Thymus (tissue), 11 donors: Measurements from ENCODE around the gene TGIF2. TPM values are rescaled to one million over a fixed set of nuclear protein-coding genes. Genes with fewer than 3 reads are reported as not detected.

Experiments
- DNase-seq, 9 donors: peaks; one replicate each; pipeline ENCODE4 v3.0.0-alpha.2; 2013; ENCODE audit warnings: low spot score in 9 of 9, low read depth in 6 of 9, missing footprints in 1 of 9
- H3K27ac ChIP-seq, 2 donors: one replicate each; pipeline ENCODE4 v1.5.1; 2013; ENCODE audit warnings: control low read depth in 1 of 2, low read depth in 1 of 2, low read length in 1 of 2, mild to moderate bottlenecking in 1 of 2, moderate library complexity in 1 of 2
- H3K27me3 ChIP-seq, 2 donors: one replicate each; pipeline ENCODE4 v1.5.1; 2013; ENCODE audit warnings: low read length in 1 of 2; ENCODE audit not compliant: control insufficient read depth in 2 of 2, insufficient read depth in 1 of 2
- H3K36me3 ChIP-seq, 2 donors: one replicate each; pipeline ENCODE4 v1.5.1; 2013; ENCODE audit warnings: low read length in 1 of 2, mild to moderate bottlenecking in 1 of 2, moderate library complexity in 1 of 2; ENCODE audit not compliant: control insufficient read depth in 2 of 2, insufficient read depth in 2 of 2
- H3K4me1 ChIP-seq, 2 donors: one replicate each; pipeline ENCODE4 v1.5.1; 2013; ENCODE audit warnings: low read length in 2 of 2; ENCODE audit not compliant: control insufficient read depth in 2 of 2, insufficient read depth in 2 of 2
- H3K4me3 ChIP-seq, 2 donors: one replicate each; pipeline ENCODE4 v1.5.1; 2013; ENCODE audit warnings: low read length in 2 of 2, control low read depth in 1 of 2, mild to moderate bottlenecking in 1 of 2
- H3K9me3 ChIP-seq, 2 donors: one replicate each; pipeline ENCODE4 v1.5.1; 2013; ENCODE audit warnings: low read length in 1 of 2, mild to moderate bottlenecking in 1 of 2; ENCODE audit not compliant: control insufficient read depth in 2 of 2, insufficient read depth in 1 of 2
- WGBS: extraction: QIAGEN DNeasy Blood & Tissue Kit; methylation state at CpG from one replicate; pipeline ENCODE4 v1.1.7; 2013; 5-methylcytosine and 5-hydroxymethylcytosine counted together
- polyA plus RNA-seq: library from polyadenylated mRNA; stranded (reverse); fragments of 200-250 nt; gene quantifications from one replicate; pipeline ENCODE4 v1.2.3, GENCODE V29; 2013
- total RNA-seq: library from RNA; stranded (reverse); fragments of 120-200 nt; gene quantifications from one replicate; pipeline ENCODE4 v1.2.4, GENCODE V29; 2013
- donor health status: healthy.

TGIF2 gene
- total and polyA plus RNA-seq, 2 donors = 14.2 to 17.9 TPM

GRCh38 chr20:36585410-36586125 lies 12.2 kb downstream of the TGIF2 start:
- WGBS = 89% methylated on average over 8 of the region's 8 CpGs
- Histone ChIP-seq H3K9me3 (no peaks in the 10 kb centered on the region), H3K36me3 (peaks cover 57 to 61% of the 10 kb centered on the region in 2 donors), H3K4me1 (peaks cover 0 to 1% of the 10 kb centered on the region in 2 donors), H3K27ac (no peak overlapping the region), H3K4me3 (no peak overlapping the region), H3K27me3 (no peaks in the 10 kb centered on the region)
- DNase-seq = no peak

- H3K27ac ChIP-seq = no peak overlapping the region
- peaks cover 11 to 21% of the 10 kb centered on the region in 2 donors for H3K4me1 ChIP-seq
- H3K9me3 ChIP-seq = no peaks in the 10 kb centered on the region
- H3K4me3 ChIP-seq = no peak overlapping the region
- no peak for DNase-seq
- H3K27me3 ChIP-seq = no peaks in the 10 kb centered on the region
- peaks cover 54 to 63% of the 10 kb centered on the region in 2 donors for H3K36me3 ChIP-seq
- 93% methylated on average over 3 of the region's 3 CpGs for WGBS
These were observed 14.1 kb downstream of the TGIF2 start for GRCh38 chr20:36587388-36588070.

DNA sequence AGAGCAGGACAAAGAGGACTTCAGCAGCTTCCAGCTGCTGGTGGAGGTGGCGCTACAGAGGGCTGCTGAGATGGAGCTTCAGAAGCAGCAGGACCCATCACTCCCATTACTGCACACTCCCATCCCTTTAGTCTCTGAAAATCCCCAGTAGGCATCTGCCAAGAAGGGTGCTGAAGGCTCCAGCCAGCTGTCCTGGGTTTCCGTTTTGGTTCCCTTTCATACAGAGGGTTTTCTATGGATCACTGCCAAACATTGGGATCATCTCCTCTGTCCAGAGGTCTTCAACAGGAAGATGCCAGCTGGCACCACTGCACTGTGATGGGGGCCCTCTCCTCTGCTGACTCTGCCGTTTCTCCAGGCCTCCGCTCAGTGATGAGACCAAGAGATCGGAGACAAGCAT lies 17.9 kb downstream of the TGIF2 start:
- no peaks in the 10 kb centered on the region for H3K27me3 ChIP-seq
- no peak for DNase-seq
- H3K27ac ChIP-seq = peak overlapping the region in 1 of 2 donors; percentile 52
- H3K36me3 ChIP-seq = peaks cover 31 to 53% of the 10 kb centered on the region in 2 donors
- no peaks in the 10 kb centered on the region for H3K9me3 ChIP-seq
- WGBS = 94% methylated on average over 5 of the region's 5 CpGs
- H3K4me1 ChIP-seq = peaks cover 11 to 47% of the 10 kb centered on the region in 2 donors
- H3K4me3 ChIP-seq = no peak overlapping the region

GRCh38 chr20:36591854-36592641 lies 18.7 kb downstream of the TGIF2 start:
- peak in 4 of 9 donors; percentile 30 to 77 (median 42) for DNase-seq
- no peaks in the 10 kb centered on the region for H3K27me3 ChIP-seq
- no peaks in the 10 kb centered on the region for H3K9me3 ChIP-seq
- 54% methylated on average over 9 of the region's 9 CpGs for WGBS
- peaks cover 11 to 47% of the 10 kb centered on the region in 2 donors for H3K4me1 ChIP-seq
- H3K27ac ChIP-seq = peak overlapping the region; percentile 52 to 58
- peaks cover 26 to 47% of the 10 kb centered on the region in 2 donors for H3K36me3 ChIP-seq
- no peak overlapping the region for H3K4me3 ChIP-seq

DNA sequence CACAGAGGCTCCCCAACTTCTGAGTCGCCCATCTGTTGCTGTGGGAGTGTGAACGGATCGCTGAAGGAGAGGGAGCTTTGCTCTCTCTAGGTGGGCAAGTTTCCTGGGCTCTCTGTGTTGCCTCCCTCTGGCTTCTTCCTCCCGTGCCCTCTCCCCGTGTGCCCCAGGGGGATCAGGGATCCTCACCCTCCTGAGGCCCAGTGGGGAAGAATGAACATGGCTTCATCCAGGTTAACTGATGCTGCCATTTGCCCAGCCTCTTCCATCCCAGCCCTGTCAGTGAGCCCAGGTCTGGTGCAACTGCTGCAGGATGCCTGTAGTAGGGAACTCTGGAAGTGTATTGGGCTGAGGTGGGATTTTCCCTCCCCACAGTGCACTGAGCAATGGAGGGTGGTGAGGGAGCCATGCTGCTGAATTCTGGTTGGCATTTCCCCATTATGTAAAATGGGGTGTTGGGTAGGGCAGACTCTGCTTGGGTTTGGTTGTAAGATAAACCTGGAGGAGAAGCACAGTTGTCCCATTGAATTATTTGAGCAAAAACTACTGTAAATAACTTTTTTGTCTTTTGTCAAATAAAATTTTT lies 20.0 kb downstream of the TGIF2 start:
- no peak overlapping the region for H3K4me3 ChIP-seq
- H3K9me3 ChIP-seq = no peaks in the 10 kb centered on the region
- no peaks in the 10 kb centered on the region for H3K27me3 ChIP-seq
- peaks cover 25 to 38% of the 10 kb centered on the region in 2 donors for H3K36me3 ChIP-seq
- DNase-seq = no peak
- H3K27ac ChIP-seq = no peak overlapping the region
- 97% methylated on average over 5 of the region's 5 CpGs for WGBS
- H3K4me1 ChIP-seq = peaks cover 11 to 47% of the 10 kb centered on the region in 2 donors

- Histone ChIP-seq H3K36me3 (no peaks in the 10 kb centered on the region), H3K4me3 (no peak overlapping the region), H3K4me1 (peaks cover 1 to 22% of the 10 kb centered on the region in 2 donors), H3K27ac (peak overlapping the region in 1 of 2 donors; percentile 38), H3K27me3 (no peaks in the 10 kb centered on the region), H3K9me3 (no peaks in the 10 kb centered on the region)
- whole genome bisulfite sequencing = 14% methylated on average over 5 of the region's 5 CpGs
- peak in 1 of 9 donors; percentile 32 for DNase-seq
These were observed 26.5 kb downstream of the TGIF2 start for GRCh38 chr20:36599912-36600345.

GRCh38 chr20:36601540-36601939 lies 28.1 kb downstream of the TGIF2 start:
- no peaks in the 10 kb centered on the region for H3K9me3 ChIP-seq
- no peak for DNase-seq
- H3K4me1 ChIP-seq = peaks cover 3 to 15% of the 10 kb centered on the region in 2 donors
- H3K4me3 ChIP-seq = no peak overlapping the region
- no peaks in the 10 kb centered on the region for H3K27me3 ChIP-seq
- 72% methylated on average over 1 of the region's 1 CpG for whole genome bisulfite sequencing
- no peaks in the 10 kb centered on the region for H3K36me3 ChIP-seq
- no peak overlapping the region for H3K27ac ChIP-seq

GRCh38 chr20:36604952-36605398 lies 31.6 kb downstream of the TGIF2 start:
- Histone ChIP-seq H3K9me3 (no peaks in the 10 kb centered on the region), H3K36me3 (peaks cover 23 to 24% of the 10 kb centered on the region in 2 donors), H3K4me1 (peaks cover 6 to 26% of the 10 kb centered on the region in 2 donors), H3K4me3 (peak overlapping the region; percentile 70 to 89), H3K27me3 (no peaks in the 10 kb centered on the region), H3K27ac (peak overlapping the region; percentile 81 to 85)
- peak in 1 of 9 donors; percentile 43 for DNase-seq
- 41% methylated on average over 15 of the region's 15 CpGs for WGBS
